Right kidney (tissue), 9 donors: ENCODE measurements around the gene EIF1AX.
"Not testable (repeated sequence)": the region's sequence is repeated elsewhere in the genome, so short reads cannot be mapped to it uniquely, and the experiment has no call there.

Source experiments
- DNase-seq: peaks from one replicate; pipeline ENCODE4 v3.0.0-alpha.2; 2016
- long read RNA-seq, 8 donors: transcript quantifications; one replicate each; lab custom pipeline, GENCODE V29; 2026

The EIF1AX gene, protein sequence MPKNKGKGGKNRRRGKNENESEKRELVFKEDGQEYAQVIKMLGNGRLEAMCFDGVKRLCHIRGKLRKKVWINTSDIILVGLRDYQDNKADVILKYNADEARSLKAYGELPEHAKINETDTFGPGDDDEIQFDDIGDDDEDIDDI
- long read RNA-seq, donor 1, full-length matches to known transcripts = 31 of 31 reads
- long read RNA-seq, donor 1, partial matches to known transcripts = 0 of 31 reads
- long read RNA-seq, donor 1, other reads (novel, unspliced or antisense) = 0 of 31 reads
- long read RNA-seq, donor 2, full-length matches to known transcripts = 36 of 36 reads
- long read RNA-seq, donor 2, partial matches to known transcripts = 0 of 36 reads
- long read RNA-seq, donor 2, other reads (novel, unspliced or antisense) = 0 of 36 reads
- long read RNA-seq, donor 3, full-length matches to known transcripts = 28 of 28 reads
- long read RNA-seq, donor 3, partial matches to known transcripts = 0 of 28 reads
- long read RNA-seq, donor 3, other reads (novel, unspliced or antisense) = 0 of 28 reads
- long read RNA-seq, donor 4, full-length matches to known transcripts = 49 of 54 reads
- long read RNA-seq, donor 4, partial matches to known transcripts = 5 of 54 reads
- long read RNA-seq, donor 4, other reads (novel, unspliced or antisense) = 0 of 54 reads
- long read RNA-seq, donor 5, full-length matches to known transcripts = 48 of 48 reads
- long read RNA-seq, donor 5, partial matches to known transcripts = 0 of 48 reads
- long read RNA-seq, donor 5, other reads (novel, unspliced or antisense) = 0 of 48 reads
- long read RNA-seq, donor 6, full-length matches to known transcripts = 40 of 53 reads
- long read RNA-seq, donor 6, partial matches to known transcripts = 13 of 53 reads
- long read RNA-seq, donor 6, other reads (novel, unspliced or antisense) = 0 of 53 reads
- long read RNA-seq, donor 7, full-length matches to known transcripts = 87 of 96 reads
- long read RNA-seq, donor 7, partial matches to known transcripts = 9 of 96 reads
- long read RNA-seq, donor 7, other reads (novel, unspliced or antisense) = 0 of 96 reads
- long read RNA-seq, donor 8, full-length matches to known transcripts = 55 of 60 reads
- long read RNA-seq, donor 8, partial matches to known transcripts = 5 of 60 reads
- long read RNA-seq, donor 8, other reads (novel, unspliced or antisense) = 0 of 60 reads

DNA sequence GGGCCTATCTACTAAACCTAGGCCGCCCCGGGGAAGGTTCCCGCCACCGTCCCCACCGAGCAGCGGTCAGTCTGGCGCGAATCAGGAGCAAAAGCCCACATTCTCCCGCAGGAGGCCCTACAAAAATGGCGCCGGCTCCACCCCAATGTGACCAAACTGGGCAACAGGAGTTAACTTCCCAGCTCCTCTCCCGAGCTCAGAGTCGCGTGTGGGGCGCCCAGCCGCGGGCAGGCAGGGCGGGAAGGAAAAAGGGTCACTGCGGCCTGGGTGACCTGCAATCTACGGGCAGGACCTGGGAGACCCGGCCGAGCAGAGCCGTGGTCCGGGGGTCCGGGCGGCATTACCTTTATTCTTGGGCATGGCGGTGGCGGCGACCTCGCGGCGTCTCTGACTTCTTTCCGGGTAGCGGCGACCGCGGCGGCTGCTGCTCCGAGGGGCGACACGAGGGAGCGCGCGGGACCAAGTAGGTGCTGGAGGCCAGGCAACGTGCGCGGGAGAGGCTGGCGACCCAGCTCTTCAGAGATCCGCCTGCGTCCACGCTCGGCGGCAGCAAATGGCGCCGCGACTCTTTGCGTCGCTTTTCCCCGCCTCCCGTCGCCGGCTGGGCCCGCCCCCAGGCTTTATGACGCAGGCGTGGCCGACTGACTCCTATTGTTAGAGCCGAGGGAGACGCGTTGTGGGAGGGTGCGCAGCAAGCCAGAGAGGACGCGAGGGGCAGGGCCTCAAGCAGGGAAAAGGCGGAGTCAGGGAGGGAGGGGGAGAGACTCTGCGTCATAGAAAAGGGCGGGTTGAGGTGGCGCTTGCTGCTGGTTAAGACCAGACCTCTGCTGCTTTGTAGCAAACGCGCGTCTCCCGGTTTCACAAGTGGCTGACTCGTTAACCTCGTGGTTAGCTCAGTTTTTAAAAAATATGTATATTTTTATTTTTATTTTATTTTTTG is at the start of gene EIF1AX:
Gene EIF1AX, minus strand, starts transcription at position 558 of the 940 bp plus-strand sequence. Its CDS starts 198 bp downstream, at position 360.
- DNase-seq = peak; percentile 80

DNA sequence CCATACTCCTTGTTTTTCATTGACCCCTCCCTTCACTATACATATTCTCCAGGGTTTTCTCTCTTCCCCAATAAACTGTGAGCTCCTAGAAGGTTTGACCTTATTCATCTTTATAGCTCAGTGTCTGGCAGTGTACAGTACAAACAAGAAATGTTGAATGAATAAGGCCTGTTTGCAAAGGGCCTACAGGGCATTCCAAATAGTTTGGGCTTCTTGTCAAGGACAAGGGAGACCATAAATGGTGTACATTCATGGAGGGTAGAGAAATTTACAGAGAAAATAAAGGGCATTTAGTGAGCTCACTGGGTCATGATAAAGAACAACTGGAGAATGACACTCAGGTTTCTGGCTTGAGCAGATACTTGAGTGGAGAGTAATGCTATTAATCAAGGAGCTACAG is 47.5 kb upstream of the EIF1AX start:
- DNase-seq = no peak

DNA sequence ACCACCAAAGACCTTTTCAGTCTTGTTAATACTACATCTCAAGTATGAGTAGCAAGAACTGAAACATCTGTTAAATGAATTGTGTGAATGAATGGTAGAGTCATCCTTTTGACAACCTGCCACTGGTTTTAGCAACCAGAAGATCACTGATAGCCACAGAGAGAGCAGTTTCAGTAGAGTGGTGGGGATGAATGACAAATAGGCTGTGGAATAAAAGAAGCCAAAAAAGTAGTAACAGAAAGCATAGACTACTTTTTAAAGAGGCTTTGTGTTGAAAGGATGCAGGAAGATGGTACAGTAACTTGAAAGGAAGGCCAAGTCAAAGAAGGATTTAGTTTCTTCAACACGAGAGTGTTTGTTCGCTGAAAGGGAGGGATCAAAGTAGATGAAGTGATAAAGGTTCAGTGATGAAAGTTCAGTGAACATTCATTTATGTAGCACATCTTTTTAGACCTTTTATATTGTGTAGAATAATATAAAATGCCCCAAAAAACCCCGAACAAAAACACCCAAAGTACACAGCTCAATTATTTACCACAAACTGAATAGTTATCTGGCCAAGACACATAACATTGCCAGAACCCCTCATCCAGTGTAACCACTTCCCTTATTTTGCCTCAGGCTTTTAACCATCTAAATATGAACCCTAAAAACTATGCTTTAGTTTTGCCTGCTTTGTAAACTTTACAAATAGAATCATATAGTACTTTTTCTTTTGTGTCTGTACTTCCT is 40.1 kb upstream of the EIF1AX start:
- no peak for DNase-seq

DNA sequence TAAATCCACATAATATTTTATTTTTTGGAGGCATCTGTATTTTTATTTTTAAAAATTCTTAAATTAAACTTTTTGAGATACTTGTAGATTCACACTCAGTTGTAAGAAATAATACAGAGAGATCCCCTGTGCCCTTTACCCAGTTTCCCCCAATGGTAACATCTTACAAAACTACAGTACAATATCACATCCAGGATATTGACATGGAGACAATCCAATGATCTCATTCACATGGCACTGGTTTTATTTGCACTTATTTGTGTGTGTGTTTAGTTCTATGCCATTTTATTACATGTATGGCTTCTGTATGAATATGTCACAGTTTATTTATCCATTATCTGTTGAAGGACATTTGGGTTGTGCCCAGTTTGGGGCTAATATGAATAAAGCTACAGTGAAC is 35.5 kb upstream of the EIF1AX start:
- no peak for DNase-seq

DNA sequence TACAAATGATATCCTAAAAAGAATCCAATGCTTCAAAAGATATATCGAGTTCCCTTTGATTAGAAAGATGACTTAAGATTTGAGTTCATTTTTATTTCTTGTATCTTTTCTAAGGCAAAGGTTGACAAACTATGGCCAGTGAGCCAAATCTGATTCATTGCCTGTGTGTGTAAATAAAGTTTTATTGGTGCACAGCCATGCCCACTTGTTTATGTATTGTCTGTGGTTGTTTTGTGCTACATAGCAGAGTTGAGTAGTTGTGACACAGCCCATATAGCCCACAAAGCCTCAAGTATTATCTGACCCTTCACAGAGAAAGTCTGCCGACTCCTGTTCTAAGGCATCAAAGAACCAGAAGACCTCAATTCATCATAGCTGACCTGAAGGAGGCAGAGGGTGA is 32.2 kb upstream of the EIF1AX start:
- no peak for DNase-seq

DNA sequence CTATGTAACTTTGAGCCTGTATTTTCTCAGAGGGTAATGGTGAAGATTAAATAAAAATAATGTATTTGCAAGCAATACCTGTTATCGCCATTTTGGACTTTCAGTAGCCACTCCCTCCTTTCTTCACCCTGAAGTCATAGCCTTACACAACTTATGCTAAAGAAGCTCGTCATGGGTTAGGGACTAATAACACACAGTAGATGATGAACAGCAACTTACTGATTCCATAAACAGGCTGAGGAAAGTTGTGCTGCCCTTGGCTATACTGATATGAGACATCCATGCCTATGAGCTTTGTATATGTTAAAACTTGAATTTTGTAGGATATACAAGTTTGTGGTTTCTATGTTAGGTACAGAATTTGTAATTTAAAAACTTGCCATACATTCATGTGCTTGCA is 31.7 kb upstream of the EIF1AX start:
- no peak for DNase-seq

DNA sequence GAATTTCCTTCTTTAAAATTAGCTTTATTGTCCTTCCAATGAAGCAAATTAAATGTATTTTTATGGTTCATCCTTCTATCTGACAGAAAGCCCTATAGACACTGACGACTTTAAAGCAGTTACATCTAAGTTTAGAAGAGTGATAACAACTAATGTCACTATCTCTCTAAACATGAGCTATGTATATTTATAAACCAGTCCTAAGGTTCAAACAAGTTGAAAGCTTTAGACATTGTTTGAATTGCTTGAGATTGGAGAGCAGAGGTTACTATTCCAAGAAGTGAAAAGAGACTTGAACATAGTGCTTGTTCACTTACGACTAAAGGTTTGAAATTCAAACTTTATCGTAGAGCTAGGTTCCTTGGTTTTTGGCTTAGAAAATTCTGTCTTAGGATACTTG is 30.2 kb upstream of the EIF1AX start:
- no peak for DNase-seq

DNA sequence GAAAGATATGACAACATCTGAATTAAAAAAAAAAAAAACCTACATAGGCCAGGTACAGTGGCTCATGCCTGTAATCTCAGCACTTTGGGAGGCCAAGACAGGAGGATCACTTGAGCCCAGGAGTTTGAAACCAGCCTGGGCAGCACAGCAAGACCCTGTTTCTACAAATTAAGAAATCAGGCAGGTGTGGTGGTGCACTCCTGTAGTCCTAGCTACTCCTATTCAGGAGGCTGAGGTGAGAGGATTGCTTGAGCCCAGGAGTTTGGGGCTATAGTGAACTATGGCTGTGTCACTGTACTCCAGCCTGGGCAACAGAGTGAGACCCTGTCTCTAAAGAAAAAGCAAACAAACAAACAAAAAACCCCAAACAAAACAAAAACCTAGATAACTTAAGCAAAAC is 20.9 kb upstream of the EIF1AX start:
- not testable (repeated sequence) for DNase-seq

DNA sequence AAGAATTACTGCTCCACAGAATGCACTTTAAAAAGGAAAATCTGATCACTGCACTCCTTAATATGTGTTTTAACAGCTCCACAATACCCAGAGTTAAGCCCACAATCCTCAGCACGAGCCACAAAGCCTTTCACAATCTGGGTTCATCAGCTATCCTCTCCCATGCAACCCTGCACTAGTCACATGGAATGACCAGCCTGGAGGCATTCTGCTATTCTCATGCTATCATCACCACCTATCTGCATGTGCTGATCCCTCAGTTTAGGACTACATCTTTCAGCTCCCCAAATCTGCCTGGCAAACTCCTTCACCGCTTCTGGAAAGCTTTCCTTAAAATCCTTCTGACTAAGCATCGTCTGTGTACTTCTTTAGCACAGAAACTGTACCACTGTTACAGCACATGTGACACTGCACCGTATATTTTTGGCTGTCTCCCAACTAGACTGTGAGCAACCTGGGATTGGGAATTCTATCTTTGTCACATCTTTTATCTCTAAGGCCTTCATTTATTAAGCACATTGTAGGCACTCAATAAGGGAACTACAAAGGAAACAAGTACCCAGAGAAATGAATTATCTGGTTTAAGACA is 18.3 kb upstream of the EIF1AX start:
- no peak for DNase-seq

DNA sequence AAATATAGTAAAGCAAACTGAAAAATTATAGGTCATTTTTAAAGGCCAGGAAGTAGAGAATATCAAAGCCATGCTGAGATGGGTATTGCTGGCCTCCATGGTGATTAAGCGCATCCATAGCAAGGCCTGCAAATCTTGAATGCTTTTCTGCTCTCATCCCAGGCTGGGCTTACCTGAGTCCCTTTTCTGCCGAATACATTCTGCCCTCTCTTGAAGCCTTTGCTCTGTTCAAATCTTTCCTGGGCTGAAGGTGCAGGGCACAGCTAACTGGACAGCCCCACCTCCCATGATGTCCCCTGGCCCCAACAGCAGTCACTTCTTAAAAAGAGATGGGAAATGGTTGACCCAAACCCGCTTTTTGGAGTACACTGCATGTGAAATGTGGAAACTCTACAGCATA is 10.1 kb upstream of the EIF1AX start:
- no peak for DNase-seq

DNA sequence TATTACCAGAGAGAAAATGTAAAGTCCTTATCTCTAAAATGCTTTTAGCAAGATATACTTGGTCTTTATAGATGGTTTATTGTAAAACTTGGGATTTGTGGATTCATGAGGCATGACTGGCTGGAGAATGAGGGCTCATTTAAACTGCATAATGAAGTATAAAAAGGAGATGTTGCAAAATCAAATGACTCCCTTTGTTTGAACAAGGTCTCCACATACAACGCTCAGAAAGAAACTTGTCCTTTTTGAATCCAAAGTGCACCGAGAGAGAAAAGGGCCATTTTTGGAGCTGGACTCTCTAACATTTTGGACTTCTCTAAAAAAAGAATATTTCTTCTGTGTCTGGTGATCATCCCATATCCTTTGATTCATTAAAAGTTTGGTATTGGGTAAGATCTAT is 7.7 kb upstream of the EIF1AX start:
- DNase-seq = no peak

DNA sequence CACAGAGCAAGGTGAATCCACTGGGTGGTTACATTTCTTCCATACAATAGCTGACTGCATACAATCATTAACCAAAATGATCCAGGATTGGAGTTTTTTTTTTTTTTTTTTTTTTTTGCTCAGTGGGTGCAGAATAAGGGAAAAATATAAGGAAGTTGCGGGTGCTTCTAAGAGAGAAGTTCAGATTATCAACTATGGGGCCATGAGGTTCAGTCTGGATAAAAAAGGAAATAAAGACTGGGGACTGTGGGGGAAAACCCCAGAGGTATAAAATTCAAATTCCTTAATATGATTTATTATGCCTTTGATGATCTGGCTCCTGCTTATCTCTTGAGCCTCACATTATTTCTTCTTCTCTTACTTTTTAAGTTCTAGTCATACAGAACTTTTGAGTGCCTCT is 5.9 kb upstream of the EIF1AX start:
- DNase-seq = no peak

DNA sequence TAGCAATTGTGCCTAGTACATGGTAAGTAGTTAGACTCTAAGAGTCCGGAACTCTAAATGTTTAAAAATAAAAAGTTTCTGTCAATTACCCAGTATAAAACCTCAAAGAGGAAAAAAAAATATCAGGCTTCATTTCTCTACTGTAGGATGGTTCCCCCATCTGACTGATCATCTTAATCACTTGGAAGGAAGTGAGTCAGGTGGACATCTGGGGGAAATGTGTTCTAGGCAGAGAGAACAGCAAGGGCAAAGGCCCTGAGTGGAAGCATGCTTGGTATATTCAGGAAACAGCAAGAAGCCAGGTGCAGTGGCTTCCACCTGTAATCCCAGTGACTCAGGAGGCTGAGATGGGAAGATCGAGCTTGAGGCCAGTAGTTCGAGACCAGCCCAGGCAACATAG is 2.9 kb upstream of the EIF1AX start:
- no peak for DNase-seq

DNA sequence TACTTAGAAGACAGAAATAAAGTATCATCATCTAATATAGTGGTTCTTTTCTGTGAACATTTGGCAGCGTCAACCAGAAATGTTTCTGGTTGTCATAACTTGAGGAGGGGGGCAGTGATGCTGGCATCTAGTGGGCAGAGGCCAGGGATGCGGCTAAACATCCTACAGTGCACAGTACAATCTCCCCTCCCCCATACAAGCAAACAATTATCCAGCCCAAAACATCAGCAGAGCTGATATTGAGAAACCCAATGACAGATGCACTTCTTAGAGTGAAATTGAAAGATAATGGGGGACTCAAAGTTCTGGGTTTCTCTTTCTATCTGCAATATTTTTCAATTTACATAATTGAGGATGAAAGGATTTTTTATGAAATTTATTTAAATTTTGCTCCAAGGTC is 1.9 kb upstream of the EIF1AX start:
- no peak for DNase-seq

DNA sequence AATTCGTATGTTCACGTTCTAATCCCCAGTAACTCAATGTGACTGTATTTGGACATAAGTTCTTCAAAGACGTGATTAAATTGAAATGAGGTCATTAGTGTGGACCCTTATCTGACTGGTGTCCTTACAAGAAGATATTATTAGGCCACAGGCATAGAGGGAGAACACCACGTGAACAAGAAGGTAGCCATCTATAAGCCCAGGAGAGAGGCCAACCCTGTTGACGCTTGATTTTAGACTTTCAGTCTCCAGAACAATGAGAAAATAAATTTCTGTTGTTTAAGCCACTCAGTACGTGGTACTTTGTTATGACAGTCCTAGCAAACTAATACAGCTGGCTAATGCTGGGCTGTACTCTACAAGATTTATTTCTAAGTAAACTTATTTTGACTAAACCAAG is 1.5 kb upstream of the EIF1AX start:
- no peak for DNase-seq

DNA sequence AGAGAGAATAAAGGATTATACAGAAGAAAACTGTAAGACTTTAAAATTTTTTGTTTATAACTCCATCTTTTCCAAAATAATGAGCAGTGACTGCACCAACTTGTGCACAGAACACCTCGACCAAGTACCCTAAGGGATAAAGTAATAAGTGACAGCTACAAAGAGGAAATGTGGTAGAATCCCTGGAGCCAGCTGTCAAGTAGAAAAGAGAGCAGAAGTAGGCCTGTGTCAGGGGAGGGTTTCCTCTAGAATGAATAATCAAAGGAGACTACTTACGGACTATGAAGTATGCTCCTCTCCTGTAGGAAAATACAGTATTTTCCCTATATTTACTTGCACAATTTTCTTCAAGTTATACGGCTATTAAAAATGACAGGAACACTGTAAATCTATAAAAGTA is 1.2 kb downstream of the EIF1AX start:
- DNase-seq = no peak

DNA sequence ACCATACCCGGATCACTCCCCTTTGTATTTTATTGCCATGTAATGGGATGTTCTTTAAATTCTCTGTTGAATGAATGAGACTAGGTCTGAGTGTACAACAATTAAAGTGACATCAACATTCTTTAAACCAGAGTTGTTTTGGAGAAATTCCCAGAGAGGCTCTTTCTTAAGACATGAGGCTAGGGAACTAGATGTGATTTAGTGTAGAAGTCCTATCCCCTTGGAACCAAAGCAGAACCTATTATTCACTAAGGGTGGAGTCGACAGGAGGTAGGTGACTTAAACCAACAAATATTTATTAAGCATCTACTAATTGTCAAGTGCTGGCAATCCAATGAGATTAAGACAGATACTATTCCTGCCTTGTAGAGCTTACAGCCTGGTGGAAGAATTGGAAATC is 1.7 kb downstream of the EIF1AX start:
- DNase-seq = no peak

DNA sequence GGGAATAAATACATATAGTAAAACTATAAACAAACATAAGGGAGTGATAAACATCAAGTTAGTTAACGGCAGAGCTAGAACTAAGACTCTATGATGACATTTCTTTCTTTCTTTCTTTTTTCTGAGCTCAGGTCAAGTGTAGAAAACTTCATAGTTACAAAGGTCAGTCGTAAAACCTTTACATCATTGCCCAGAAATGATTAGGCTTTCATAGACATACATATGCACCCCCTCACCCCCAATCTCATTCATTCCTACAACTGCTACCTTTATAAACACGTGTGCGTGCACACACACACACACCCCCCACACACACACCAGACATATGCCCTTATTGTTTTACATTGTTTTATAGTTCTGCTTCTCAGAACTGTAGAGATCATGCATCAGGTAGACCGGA is 5.7 kb downstream of the EIF1AX start:
- no peak for DNase-seq

DNA sequence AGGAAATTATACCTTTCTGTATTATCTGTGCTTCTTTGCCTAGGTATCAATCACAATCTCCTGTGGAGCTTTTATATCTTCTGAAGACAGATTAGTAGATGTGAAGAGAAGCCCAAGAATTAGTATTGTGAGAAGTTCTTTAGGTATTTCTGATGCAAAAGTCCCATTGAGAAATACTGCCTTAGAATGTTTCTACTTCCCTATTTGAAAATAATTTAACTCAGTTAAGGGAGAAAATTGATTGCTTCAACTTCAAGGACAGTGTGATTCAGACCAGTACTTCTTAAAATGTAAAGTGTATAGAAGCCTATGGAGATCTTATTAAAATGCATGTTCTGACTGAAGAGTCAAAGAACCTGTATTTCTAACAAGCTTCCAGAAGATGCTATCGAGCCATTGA is 9.0 kb downstream of the EIF1AX start:
- DNase-seq = no peak

DNA sequence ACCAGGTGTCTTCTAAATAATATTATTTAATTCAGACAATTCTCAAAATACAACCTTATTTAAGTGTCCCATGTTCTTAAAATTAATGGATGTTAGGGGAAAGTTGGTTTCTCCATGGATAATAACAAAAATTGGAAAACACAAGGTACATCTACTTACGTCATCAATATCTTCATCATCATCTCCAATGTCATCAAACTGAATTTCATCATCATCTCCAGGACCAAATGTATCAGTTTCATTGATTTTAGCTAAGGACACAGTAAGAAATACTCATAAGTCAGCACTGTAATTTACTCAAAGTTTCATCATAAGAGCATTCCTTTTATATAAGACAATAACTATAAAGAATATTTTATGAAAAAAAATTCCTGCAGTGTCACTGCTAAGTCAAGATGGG is 11.3 kb downstream of the EIF1AX start:
- DNase-seq = no peak

DNA sequence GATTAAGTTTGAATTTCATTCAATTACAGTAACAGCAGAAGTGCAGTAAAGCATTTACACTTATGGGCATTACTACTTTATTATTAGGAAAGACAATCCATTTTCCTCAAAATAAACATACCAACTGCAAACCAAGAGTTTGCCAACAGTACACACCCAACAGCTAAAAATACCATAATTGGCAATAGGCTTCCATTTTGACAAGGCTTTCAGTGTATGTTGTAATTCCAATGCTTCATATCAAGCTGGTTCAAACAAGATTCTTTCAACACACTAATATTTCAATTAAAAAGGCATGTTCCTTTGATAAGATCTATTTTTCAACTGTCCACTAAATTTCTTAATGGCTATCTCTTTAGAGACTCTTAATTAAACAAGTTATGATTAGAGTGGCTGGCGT is 12.1 kb downstream of the EIF1AX start:
- DNase-seq = no peak
